ENCODE results near the gene CDCA3. TPM values are rescaled to one million over a fixed set of nuclear protein-coding genes. Genes with fewer than 3 reads are reported as not detected.

CDCA3 gene
- total and polyA plus RNA-seq, 2 of the 13 experiments (the other 11 are each of a cell fraction or from before 2014, with no cell fraction given), result 32.7 to 56.5 TPM

DNA sequence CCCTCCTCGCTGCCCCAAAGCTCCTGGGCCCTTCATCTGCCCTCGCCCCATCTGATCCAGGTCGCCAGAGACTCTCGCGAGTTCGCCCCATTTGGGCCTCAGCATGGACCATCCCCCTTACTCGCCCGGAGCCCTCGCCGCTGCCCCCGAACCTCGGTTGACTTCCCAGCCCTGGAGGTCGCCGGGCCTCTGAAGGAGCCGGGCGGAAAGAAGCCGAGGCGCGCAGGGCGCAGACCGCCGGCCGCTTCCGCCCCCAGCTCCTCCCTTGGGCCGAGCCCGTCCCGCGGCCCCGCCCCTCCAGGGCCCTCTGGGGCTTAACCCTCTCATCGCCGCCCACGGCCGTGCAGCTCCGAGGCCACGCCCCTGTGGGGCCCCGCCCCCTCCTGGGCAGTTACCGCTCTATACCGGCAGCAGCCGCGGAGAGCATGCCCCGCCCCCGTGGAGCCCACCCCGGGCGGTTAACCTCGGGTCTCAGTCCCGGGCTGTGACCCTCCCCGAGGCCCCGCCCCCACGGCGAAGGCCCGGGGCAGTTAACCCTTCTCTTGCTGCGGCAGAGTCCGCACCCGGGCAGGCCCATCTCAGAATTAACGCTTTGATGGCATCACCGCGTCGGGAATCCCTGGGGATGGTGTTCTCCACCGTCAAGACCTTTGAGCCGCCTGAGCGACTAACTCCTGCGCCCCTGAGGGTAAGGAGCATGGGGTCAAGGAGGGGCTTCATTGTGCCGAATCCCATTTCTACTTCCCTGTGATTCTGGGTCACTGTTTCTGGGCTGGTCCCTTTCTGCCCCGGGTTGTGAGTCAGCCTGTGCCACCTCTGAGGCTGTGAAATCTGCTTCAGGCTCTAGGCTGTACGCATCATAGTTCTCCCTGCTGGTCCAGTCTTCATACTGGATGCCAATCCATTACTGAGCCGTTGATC is 22.3 kb upstream of the CDCA3 start, which contains the start of gene SPSB2 (continued):
- TF ChIP-seq, protein P1, sequence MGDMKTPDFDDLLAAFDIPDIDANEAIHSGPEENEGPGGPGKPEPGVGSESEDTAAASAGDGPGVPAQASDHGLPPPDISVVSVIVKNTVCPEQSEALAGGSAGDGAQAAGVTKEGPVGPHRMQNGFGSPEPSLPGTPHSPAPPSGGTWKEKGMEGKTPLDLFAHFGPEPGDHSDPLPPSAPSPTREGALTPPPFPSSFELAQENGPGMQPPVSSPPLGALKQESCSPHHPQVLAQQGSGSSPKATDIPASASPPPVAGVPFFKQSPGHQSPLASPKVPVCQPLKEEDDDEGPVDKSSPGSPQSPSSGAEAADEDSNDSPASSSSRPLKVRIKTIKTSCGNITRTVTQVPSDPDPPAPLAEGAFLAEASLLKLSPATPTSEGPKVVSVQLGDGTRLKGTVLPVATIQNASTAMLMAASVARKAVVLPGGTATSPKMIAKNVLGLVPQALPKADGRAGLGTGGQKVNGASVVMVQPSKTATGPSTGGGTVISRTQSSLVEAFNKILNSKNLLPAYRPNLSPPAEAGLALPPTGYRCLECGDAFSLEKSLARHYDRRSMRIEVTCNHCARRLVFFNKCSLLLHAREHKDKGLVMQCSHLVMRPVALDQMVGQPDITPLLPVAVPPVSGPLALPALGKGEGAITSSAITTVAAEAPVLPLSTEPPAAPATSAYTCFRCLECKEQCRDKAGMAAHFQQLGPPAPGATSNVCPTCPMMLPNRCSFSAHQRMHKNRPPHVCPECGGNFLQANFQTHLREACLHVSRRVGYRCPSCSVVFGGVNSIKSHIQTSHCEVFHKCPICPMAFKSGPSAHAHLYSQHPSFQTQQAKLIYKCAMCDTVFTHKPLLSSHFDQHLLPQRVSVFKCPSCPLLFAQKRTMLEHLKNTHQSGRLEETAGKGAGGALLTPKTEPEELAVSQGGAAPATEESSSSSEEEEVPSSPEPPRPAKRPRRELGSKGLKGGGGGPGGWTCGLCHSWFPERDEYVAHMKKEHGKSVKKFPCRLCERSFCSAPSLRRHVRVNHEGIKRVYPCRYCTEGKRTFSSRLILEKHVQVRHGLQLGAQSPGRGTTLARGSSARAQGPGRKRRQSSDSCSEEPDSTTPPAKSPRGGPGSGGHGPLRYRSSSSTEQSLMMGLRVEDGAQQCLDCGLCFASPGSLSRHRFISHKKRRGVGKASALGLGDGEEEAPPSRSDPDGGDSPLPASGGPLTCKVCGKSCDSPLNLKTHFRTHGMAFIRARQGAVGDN (CRISPR knock-in tag; IDR thresholded peaks at IDR 0.05), result peak; percentile 66
- TF ChIP-seq, protein P2, sequence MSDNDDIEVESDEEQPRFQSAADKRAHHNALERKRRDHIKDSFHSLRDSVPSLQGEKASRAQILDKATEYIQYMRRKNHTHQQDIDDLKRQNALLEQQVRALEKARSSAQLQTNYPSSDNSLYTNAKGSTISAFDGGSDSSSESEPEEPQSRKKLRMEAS (IDR thresholded peaks at IDR 0.05), result peak; percentile 48; the same call in 1 of the 2 replicates
- TF ChIP-seq, protein P3, sequence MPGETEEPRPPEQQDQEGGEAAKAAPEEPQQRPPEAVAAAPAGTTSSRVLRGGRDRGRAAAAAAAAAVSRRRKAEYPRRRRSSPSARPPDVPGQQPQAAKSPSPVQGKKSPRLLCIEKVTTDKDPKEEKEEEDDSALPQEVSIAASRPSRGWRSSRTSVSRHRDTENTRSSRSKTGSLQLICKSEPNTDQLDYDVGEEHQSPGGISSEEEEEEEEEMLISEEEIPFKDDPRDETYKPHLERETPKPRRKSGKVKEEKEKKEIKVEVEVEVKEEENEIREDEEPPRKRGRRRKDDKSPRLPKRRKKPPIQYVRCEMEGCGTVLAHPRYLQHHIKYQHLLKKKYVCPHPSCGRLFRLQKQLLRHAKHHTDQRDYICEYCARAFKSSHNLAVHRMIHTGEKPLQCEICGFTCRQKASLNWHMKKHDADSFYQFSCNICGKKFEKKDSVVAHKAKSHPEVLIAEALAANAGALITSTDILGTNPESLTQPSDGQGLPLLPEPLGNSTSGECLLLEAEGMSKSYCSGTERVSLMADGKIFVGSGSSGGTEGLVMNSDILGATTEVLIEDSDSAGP (CRISPR knock-in tag; IDR thresholded peaks at IDR 0.05; ENCODE audit: borderline replicate concordance), result peak; percentile 89
- TF ChIP-seq ZNF205 (CRISPR knock-in tag; IDR thresholded peaks at IDR 0.05), result peak; percentile 46; the same call in 1 of the 2 replicates
- TF ChIP-seq, protein P4, sequence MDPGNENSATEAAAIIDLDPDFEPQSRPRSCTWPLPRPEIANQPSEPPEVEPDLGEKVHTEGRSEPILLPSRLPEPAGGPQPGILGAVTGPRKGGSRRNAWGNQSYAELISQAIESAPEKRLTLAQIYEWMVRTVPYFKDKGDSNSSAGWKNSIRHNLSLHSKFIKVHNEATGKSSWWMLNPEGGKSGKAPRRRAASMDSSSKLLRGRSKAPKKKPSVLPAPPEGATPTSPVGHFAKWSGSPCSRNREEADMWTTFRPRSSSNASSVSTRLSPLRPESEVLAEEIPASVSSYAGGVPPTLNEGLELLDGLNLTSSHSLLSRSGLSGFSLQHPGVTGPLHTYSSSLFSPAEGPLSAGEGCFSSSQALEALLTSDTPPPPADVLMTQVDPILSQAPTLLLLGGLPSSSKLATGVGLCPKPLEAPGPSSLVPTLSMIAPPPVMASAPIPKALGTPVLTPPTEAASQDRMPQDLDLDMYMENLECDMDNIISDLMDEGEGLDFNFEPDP (CRISPR knock-in tag; conservative IDR thresholded peaks at IDR 0.05), result no peak
- peak; percentile 61 for TF ChIP-seq RBM39 (IDR thresholded peaks at IDR 0.05; ENCODE audit: low read depth, low read length, poor library complexity, severe bottlenecking)
- TF ChIP-seq NFATC3 (CRISPR knock-in tag; IDR thresholded peaks at IDR 0.05), result no peak
- TF ChIP-seq, protein P5, sequence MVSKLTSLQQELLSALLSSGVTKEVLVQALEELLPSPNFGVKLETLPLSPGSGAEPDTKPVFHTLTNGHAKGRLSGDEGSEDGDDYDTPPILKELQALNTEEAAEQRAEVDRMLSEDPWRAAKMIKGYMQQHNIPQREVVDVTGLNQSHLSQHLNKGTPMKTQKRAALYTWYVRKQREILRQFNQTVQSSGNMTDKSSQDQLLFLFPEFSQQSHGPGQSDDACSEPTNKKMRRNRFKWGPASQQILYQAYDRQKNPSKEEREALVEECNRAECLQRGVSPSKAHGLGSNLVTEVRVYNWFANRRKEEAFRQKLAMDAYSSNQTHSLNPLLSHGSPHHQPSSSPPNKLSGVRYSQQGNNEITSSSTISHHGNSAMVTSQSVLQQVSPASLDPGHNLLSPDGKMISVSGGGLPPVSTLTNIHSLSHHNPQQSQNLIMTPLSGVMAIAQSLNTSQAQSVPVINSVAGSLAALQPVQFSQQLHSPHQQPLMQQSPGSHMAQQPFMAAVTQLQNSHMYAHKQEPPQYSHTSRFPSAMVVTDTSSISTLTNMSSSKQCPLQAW (CRISPR knock-in tag; IDR thresholded peaks at IDR 0.05), result peak; percentile 9; the same call in 1 of the 2 replicates
- TF ChIP-seq HNRNPUL1 (IDR thresholded peaks at IDR 0.05; ENCODE audit: low read depth, low read length), result peak; percentile 58; the same call in 1 of the 2 replicates
- TF ChIP-seq IKZF4 (CRISPR knock-in tag; IDR thresholded peaks at IDR 0.05; ENCODE audit: borderline replicate concordance, low read depth, not compliant biosample characterization), result peak; percentile 63
- no peak for TF ChIP-seq ZNF383 (CRISPR knock-in tag; IDR thresholded peaks at IDR 0.05; ENCODE audit: borderline replicate concordance)
- peak; percentile 61 for TF ChIP-seq GATAD2A (CRISPR knock-in tag; IDR thresholded peaks at IDR 0.05)
- TF ChIP-seq, protein P6, sequence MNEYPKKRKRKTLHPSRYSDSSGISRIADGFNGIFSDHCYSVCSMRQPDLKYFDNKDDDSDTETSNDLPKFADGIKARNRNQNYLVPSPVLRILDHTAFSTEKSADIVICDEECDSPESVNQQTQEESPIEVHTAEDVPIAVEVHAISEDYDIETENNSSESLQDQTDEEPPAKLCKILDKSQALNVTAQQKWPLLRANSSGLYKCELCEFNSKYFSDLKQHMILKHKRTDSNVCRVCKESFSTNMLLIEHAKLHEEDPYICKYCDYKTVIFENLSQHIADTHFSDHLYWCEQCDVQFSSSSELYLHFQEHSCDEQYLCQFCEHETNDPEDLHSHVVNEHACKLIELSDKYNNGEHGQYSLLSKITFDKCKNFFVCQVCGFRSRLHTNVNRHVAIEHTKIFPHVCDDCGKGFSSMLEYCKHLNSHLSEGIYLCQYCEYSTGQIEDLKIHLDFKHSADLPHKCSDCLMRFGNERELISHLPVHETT (CRISPR knock-in tag; conservative IDR thresholded peaks at IDR 0.05), result peak; percentile 74
- no peak for TF ChIP-seq HHEX (CRISPR knock-in tag; IDR thresholded peaks at IDR 0.05)
- peak; percentile 59 for TF ChIP-seq HDAC2 (CRISPR knock-in tag; IDR thresholded peaks at IDR 0.05)
- TF ChIP-seq NFYB (CRISPR knock-in tag; IDR thresholded peaks at IDR 0.05), result 0 out of 2 replicates have a peak, but pooled peaks have one; percentile 14
- TF ChIP-seq NONO (IDR thresholded peaks at IDR 0.05), result no peak
- TF ChIP-seq NONO (CRISPR knock-in tag; conservative IDR thresholded peaks at IDR 0.05), result peak; percentile 89

Data from HepG2 (cell line).